Kidney capillary endothelial cell (primary cell): ENCODE results near the gene CTNNBIP1.
"Not testable (repeated sequence)": the region's sequence is repeated elsewhere in the genome, so short reads cannot be mapped to it uniquely, and the experiment has no call there.

Source experiments
- DNase-seq: peaks from one replicate; pipeline ENCODE4 v3.0.0-alpha.2; 2018; ENCODE audit warnings: low spot score

Gene CTNNBIP1

DNA sequence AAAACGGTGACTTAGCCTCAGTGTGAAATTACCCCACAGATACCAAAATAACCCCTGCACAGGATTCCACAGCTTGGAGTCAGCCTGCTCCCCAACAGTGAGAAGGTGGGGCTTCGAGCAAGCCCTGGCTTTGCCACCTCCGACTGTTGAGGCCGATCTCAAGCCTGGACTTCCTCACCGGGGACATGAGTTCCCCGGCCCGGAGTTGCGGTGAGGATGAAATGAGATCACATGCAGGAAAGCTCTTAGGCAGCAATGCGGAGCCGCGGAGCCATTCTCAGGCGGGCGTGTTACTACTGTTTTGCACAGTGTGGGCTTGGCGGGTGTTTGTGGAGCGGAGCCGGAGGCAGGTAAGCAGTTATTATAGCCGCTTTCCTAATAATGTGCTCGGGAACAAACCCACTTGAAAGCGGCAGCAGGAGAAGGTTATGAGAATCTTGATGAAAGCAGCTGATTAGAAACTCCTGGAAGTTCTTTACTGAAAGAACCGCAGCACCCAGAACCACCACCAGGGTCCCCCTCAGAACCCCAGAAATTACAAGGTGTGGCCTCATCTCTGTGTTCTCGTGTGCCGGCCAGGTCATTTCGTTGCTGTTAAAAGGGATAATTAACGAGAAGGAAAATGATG is 82.4 kb downstream of the CTNNBIP1 start:
- DNase-seq: no peak

DNA sequence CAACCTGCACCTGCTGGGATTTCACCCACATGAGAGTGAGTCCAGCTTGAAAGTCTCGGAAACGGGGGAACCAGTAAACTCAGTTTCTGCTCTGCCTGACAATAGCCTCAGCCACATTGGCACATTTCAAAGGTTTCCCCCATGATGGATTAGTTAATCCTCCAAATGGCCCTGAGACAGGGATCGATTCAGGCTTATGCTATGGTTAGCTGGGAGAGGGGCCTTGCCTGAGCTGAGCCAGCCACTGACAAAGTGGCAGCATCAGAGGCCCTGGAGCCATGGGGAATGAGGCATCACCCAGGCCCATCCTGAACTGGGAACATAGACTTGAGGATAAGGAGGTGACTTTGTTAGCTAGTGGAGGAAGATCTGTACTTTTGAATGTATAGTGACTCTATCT is 83.5 kb downstream of the CTNNBIP1 start:
- DNase-seq: no peak

DNA sequence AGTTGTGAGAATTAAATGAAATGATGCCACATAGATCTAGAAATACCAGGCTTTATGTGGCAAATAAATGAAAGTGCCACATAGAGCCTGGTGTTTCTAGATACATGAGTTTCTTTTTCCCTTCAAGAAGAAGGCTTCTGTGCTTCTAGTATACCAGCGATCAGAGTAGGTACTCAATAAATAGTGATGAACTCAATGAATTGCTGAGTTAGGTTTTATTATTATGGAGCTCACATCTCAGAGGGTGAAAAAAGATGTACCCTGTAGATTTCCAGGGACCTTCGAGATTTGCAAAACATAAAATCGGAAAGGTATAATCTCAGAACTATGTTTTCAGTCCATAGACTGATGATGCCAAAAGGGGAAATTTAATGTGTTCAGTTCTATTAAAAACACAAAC is 84.0 kb downstream of the CTNNBIP1 start:
- no peak for DNase-seq

DNA sequence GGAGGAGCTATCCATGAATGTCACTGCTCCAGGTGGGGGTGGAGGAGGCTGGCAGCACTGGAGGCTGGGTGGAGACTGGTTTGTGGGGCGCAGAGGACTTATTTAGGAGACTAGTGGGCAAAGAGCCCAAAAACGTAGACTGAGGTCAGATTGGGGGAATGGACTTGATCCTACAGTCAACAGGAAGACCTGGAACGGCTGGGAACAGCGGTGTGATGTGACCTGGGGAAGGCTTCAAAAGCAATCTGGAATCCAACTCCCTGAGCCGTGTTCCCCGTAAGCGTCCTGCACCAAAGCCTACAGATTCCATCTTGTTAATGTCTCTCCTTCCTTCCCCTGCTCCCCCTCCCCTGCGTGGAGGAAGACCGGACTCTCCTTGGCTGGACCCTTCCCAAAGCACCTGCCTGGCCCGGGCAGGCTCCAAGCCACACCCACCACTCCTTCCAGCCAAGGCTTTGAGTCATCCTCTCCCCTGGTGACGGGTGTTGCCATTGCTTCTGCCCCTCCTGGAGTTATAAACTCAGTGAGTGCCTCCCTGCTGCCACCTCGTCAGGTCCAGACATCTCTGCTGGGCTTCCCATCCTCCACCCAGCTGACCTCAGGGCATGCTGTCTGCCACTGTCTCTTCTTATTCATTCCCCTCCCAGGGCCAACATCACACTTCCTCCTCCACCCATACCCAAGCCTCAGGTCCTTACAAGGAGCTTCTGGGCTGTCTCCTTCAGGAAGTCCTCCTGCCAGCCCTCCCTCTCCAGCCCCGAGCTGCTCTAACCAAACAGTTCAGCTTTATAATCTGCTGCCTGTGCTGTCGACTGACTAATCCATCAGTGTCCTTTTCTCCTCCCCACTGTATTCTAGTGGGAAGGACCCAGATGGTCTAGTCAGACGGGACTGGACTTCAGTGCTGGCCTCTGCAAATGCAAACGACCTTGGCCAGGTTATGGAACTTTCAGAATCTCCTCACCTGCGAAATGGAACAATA is 84.7 kb downstream of the CTNNBIP1 start:
- DNase-seq: peak; percentile 54

DNA sequence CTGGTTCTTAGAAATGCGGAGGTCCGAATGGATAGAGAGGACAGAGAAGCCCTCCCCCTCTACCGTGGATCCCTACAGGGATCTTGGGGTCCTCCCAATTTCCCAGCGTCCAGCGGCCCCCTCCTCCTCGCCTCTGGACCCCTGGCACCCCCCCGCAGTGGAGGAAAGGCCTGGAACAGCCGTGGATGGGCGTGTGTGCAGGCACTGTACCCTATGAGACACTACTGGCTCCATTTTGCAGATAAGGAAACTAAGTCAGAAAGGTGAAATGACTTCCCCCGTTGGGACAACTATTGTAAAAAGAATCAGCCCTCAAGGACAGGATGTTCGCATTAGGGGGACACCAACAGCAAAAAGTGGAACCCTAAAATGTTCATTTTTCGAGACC is 85.4 kb downstream of the CTNNBIP1 start:
- no peak for DNase-seq

DNA sequence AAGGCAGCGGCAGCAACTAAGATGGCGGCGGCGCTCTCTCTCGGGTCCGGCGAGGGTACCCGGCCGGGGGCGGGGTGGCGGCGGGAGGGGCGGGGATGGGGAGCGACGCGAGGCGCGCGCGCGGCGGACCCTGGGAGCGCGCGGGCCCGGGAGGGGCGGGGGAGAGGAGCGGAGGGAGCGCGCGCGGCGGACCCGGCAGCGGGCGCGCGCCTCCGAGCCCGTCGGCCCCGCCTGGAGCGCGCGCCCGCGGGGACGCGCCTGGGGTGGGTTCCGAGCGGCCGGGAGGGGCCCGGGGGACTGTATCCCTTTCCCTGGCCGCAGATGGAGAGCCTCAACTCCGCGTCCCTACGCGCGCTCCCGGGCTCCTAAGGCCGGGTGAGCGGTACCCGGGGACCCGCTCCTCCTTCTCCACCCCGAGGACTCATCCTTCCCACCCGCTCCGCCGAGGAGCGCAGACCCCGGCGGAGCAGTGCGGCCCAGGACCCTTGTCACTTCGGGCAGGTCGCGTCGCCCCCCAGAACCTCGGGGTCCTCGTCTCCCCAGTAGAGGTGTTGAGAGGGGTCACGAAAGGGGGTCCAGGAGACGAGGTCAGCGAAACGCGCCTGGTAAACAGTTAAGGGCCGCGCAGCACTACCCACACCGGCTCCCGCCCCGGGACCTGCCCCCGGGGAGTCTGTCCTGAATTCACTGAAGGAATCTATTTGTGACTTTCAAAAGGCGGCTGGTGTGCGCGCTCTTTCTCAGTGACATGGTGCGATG is 85.9 kb downstream of the CTNNBIP1 start, which contains the start of gene CLSTN1:
Gene CLSTN1 (minus strand): TSS at position 23 of the 759 bp plus-strand sequence. CDS start 232 bp downstream, outside the sequence.
- peak; percentile 72 for DNase-seq

DNA sequence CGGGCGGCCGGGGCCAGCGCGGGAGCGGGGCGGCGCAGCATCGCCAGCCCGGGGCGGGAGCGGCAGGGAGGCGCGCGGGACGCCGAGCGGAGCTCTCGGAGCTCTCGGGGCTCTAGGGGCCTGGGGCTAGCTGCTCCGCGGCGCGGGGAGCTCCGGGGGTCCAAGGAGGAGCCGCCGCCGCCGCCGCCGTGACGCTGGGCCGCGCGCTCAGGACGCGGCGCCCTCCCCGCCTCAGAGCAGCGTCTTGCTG is 86.5 kb downstream of the CTNNBIP1 start:
- no peak for DNase-seq

DNA sequence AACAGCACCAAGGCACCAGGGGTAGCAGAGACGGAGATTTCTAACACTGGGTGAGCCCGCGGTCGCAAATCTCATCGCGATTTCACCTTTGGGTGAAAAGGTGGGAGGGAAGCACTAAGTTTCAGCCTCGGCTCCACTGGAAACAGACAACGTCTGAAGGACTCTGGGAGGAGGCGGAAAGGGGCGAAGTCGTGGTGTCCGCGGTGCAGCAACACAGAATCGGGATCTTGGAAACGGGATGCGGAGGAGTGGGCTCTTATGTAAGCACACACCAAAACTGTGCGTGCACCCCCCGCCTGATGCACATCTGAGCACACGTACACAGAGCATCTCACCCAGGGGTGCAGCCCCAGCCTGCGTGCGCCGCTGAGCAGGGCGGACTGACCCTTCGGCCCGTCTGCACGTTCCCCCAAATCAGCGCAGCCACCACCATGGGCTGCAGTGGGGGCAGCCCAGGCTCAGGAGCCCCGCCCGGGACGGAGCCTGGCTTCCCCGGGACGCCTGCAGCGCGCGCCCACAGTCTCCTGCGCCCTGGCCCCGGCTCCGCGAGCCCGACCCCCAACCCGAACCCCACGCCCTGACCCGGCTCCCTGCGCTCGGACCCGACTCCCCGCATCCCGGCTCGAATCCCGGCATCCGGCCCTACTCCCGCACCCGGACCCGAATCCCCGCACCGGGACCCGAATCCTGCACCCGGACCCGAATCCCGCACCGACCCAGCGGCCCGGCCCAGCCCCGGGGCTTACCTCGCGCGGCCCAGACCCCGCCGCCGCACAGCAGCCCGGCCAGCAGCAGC is 87.0 kb downstream of the CTNNBIP1 start:
- no peak for DNase-seq

DNA sequence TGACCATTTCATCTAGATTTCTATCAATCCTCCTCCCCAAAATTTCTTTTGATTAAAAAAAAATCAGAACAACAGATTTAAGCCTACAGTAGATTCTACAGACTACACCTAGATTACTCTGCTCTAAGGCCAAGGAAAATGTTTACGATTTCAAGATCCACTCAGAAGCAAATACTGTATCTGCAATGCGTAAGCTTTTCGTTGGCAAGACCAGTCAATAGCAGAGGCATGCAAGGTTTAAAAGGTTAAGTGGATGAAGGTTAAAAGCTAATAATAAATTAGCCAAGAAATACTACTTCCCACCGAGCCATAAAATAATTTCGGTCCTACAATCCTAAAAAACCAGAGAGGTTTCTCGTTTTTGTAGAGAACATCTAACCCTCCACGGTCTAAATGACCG is 87.6 kb downstream of the CTNNBIP1 start:
- DNase-seq: no peak

DNA sequence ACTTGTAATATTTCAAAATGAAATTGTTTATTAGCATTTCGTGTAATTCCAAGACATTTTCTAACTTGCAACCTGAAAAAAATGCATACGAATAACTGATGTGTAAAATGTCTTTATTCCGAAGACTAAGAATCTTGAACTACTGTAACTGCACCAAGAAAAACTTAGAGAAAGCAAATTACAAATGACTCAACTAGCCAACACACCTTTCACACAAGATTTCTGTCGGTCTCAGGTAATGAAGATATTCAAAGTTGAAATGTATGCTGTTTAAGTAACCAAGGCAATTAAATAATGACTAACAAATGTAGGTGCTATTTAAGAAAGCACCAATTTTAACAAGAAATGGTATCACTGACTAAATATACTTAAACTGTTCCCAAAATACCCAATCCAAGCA is 88.4 kb downstream of the CTNNBIP1 start:
- DNase-seq: no peak

DNA sequence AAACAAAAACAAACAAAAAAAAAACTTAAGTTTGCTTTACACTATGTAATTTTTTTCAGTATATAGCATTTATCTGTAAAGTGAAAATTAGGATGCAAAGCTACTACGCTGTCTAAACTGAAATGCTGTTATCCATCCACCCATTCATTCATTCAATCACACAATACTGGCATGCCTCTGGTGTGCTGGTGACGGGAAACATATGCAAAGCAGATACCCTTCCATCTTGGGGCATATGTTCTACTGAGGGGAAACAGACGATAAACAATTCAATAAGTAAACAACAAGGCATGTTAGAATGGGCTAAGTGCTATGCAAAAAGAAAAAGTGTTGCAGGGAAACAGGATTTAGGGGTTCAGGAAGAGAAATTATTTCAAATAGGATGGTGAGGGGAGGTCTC is 89.5 kb downstream of the CTNNBIP1 start:
- DNase-seq: no peak

DNA sequence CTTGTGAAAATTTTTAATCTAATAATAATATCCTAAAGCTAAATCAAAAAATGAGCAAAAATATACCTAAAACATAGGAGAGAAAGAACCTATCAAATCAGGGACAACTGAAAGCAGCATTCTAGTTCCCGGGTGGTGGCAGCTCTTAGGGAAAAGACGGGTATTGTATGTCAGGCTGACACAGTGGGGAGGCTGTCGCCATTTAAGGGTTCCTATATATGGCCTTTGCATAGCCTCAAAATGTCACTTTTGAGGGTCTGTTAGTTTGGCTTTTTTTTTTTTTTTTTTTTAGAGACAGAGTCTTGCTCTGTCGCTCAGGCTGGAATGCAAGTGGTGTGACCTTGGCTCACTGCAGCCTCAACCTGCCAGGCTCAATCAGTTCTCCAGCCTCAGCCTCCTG is 92.3 kb downstream of the CTNNBIP1 start:
- no peak for DNase-seq

DNA sequence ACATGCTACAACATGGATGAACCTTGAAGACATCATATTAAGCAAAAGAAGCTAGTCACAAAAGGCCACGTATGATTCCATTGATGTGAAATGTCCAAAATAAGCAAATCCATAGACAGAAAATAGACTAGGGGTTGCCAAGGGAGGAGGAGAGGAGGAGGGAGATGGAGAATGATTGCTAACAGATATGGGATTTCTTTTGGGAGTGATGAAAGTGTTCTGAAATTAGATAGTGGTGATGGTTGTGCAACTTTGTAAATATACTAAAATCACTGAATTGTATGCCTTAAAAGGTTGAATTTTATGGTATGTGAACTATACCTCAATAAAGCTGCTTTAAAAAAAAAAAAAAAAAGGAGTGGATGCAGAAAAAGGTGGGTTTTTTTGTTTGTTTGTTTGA is 93.9 kb downstream of the CTNNBIP1 start:
- no peak for DNase-seq

DNA sequence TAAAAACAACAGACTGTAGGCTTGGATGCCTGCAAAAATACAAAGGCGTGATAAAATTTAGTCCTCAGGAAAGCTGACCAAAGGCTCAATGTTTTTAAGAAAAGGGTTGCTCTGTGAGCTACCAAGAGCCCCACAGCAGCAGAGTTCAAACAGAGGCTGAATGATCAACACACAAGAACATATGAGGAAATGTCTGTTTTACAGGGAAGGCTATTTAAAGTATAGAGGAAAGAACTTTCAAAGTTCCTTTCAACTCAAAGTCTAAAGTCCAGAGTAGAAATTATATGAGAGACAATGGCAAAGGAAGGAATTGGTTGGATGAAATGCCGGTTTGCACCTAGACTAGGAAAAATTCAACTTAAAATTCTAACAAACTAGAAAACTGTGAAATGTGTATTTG is 94.9 kb downstream of the CTNNBIP1 start:
- DNase-seq: no peak

DNA sequence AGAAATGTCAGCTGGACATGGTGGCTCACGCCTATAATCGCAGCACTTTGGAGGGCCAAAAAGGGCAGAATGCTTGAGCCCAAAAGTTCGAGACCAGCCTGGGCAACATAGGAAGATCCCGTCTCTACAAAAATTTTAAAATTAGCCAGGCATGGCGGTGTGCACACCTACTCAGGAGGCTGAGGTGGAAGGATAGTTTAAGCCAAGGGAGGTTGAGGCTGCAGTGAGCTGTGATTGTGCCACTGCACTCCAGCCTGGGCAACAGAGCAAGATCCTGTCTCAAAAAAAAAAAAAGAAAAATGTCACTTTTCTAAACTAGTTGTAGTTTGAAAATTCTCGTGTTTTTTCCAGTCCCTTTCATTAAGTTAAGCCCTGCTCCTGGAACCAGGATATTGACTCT is 95.5 kb downstream of the CTNNBIP1 start:
- no peak for DNase-seq

DNA sequence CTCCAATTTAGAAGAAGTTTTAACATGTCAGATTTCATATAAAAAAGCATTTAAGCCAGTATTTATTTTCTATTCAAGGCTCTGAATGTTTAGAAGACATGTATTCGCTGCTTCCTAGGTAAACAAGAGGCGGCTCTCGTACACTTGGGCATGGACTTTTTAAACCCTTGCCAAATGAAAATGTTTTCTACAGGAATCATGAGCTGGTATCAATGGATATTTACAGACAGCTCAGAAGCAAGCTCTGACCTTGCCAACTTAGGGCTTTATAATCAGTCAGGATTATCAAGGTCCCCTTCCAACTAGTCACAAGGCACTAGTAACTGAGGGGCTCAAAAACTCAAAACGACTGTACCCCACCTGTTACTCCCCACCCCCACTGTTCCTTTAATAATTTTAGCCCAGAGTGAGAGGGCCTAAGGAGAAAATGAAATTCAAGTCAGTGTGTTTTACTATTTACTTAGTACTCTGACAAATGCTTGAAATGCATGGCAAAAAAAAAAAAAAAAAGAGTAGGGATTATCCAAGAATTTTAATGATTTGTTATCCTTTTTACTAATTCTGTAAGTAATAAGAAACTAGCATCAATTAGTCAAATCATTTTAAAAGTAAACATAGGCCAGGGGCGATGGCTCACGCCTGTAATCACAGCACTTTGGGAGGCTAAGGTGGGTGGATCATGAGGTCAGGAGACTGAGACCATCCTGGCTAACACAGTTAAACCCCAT is 98.7 kb downstream of the CTNNBIP1 start:
- no peak for DNase-seq

DNA sequence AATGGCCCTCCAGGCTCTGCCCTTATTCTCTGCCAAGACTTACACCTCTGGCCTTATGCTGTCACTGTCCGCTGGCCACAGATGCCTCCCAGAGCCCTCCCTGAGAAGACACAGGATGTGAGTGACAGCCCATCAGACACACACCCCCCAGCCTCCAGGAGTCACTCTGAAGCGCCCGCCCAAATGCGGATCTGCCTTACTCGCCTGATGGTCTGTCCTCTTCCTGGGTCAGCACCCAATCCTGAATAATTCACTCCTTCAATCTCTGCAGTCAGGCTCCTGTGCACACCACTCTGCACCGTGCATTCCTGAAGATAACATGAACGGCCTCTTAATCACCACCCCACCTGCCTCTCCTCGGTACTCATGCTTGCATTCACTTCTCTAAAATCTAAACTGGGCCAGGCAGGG is 101.0 kb downstream of the CTNNBIP1 start:
- DNase-seq: no peak

DNA sequence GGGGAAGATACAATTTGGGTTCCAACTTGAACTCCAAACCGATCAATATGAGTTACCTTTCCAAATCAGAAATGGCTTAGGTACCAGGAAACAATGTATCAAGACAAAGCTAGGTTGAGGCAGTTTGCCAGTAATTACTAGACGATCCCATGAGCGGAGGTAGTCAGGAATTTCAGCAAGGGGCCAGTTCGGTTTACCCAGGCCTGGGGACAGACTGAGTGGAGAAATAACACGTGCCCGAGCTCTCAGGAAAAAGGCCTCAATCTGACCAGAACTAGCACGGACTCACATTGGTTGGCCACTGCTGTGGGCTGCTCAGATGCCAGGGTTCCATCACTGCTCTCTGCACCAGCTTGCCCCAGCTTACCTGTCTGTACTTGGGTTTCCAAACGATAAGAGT is 101.6 kb downstream of the CTNNBIP1 start:
- DNase-seq: no peak

DNA sequence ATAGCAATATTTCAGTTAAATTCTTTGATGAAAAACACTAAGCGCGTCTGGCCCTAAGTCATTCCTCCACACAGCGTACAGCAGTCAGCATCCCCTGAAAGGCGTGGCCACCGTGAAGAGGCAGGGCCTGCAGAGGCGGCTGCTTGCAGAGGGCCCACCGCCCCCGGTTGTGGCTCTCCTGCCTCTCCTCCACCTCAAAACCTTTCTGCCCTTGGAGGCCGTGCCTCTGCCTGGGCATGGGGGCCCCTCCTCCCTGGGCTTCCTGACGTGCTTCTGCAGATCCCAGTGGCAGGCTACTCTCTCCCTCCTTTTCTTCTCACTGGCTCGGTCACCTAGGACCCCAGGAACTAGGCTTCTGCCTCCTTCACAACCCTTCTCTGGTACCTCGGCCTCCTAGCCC is 102.5 kb downstream of the CTNNBIP1 start:
- DNase-seq: no peak

DNA sequence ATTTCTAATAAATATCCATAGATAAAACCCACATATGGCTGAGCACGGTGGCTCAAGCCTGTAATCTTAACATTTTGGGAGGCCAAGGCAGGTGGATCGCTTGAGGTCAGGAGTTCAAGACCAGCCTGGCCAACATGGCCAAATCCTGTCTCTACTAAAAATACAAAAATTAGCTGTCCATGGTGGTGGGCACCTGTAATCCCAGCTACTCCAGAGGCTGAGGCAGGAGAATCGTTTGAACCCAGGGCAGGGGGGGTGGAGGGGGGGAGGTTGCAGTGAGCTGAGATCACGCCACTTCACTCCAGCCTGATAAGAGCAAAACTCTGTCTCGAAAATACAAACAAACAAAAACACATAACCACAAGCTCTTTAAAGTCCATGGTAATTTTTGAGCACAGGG is 104.1 kb downstream of the CTNNBIP1 start:
- DNase-seq: not testable (repeated sequence)

DNA sequence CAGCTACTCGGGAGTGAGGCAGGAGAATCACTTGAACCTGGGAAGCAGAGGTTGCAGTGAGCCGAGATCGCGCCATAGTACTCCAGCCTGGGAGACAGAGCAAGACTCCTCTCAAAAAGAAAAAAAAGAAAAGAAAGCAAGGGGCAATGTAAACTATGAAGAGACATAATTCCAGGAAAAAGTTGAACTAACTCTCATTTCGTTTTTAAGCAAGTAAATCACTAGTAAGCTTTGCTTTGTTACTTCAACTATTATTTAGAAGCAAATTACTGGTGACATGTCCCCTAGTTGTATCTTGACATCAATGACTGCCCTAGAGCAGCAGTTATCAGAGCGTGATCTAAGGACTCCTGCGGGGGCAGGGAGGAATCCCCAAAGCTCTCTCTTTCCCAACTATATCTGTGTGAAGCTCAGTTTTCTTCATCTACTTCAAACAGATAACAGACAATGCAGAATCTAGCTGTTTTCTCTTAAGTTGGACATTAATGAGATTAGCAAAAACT is 105.0 kb downstream of the CTNNBIP1 start:
- DNase-seq: no peak
